ENCODE data around the gene FAM161A.
"Not testable (repeated sequence)": the region's sequence is repeated elsewhere in the genome, so short reads cannot be mapped to it uniquely, and the experiment has no call there.

The FAM161A gene, protein sequence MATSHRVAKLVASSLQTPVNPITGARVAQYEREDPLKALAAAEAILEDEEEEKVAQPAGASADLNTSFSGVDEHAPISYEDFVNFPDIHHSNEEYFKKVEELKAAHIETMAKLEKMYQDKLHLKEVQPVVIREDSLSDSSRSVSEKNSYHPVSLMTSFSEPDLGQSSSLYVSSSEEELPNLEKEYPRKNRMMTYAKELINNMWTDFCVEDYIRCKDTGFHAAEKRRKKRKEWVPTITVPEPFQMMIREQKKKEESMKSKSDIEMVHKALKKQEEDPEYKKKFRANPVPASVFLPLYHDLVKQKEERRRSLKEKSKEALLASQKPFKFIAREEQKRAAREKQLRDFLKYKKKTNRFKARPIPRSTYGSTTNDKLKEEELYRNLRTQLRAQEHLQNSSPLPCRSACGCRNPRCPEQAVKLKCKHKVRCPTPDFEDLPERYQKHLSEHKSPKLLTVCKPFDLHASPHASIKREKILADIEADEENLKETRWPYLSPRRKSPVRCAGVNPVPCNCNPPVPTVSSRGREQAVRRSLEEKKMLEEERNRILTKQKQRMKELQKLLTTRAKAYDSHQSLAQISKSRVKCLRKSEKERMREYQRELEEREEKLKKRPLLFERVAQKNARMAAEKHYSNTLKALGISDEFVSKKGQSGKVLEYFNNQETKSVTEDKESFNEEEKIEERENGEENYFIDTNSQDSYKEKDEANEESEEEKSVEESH

DNA sequence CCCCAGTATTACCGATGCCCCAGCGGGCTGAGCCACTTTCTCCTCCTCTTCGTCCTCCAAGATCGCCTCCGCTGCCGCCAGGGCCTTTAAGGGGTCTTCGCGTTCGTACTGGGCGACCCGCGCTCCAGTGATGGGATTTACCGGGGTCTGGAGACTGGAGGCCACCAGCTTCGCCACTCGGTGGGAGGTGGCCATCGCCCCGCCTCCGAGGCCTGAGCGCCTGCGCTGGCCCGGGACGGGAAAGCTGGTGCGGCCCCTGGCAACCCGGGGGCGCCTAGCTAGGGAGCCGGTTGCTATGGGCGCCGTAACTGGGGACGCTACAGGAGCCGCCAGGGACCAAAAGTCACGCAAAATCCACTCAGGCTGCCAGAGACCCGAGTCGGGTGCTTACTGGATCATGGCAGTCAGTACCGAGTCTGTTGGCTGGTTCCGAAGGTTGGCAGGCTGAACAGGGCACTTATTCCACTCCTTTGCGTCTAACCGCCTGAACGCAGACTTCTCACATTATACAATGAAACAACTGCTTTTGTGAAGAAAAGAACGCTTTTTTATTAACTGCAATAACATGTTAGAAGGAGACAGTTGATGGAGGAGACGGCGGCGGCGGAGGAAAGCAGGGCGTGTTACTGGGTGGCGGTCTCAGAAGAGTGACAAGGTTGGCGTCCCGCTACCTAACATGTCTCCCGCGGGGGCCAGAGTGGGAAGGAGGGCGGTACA lies at the start of gene FAM161A:
FAM161A (minus strand) TSS at position 214 of the 717 bp plus-strand sequence; CDS start at position 195, 19 bp downstream.
- Histone ChIP-seq H3K36me3 (ENCODE audit: control insufficient read depth in 1 of 2, insufficient read depth in 2 of 2, low read length in 2 of 2) (no peaks in the 10 kb centered on the region), H3K9ac (ENCODE audit: low read depth in 1 of 2, low read length in 2 of 2) (peak within 1 kb of the TSS; percentile 58 to 71), H3K4me3 (ENCODE audit: low read depth in 1 of 2, low read length in 2 of 2) (peak within 1 kb of the TSS; percentile 89 to 99), H3K27ac (ENCODE audit: low read depth, low read length) (peak within 1 kb of the TSS; percentile 67), H3K9me3 (ENCODE audit: control insufficient read depth in 1 of 2, low read length in 2 of 2) (no peaks in the 10 kb centered on the region), H3K4me1 (ENCODE audit: control insufficient read depth in 1 of 2, insufficient read depth in 2 of 2, low read length in 2 of 2) (peaks cover 9 to 18% of the 10 kb centered on the region in 2 donors), H3K27me3 (ENCODE audit: control insufficient read depth in 1 of 2, insufficient read depth in 2 of 2, low read length in 2 of 2) (no peaks in the 10 kb centered on the region)

DNA sequence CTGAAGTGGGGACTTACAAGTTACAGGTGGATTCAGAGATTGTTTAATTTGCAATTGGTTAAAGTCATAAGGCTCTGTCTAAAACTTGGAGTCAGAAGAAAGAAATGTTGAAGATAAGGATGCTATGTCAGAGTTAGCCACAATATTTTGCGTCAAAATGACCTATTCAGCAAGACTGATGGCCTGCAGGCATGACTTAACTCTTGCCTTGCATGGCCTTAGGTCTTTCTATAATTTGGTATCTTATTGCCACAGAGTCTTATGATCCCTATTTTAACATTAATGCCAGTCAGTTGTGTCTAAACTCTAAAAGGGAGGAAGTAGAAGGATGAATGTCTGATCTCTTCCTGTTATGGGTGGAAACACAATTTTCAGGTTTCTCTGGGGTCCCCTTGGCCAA lies 46.4 kb upstream of the FAM161A start:
- H3K9me3 ChIP-seq (ENCODE audit: control insufficient read depth in 1 of 2, low read length in 2 of 2), result no peaks in the 10 kb centered on the region
- H3K27me3 ChIP-seq (ENCODE audit: control insufficient read depth in 1 of 2, insufficient read depth in 2 of 2, low read length in 2 of 2), result no peaks in the 10 kb centered on the region
- H3K27ac ChIP-seq (ENCODE audit: low read depth, low read length), result no peak overlapping the region
- no peak overlapping the region for H3K4me3 ChIP-seq (ENCODE audit: low read depth in 1 of 2, low read length in 2 of 2)
- H3K36me3 ChIP-seq (ENCODE audit: control insufficient read depth in 1 of 2, insufficient read depth in 2 of 2, low read length in 2 of 2), result no peaks in the 10 kb centered on the region
- no peak overlapping the region for H3K9ac ChIP-seq (ENCODE audit: low read depth in 1 of 2, low read length in 2 of 2)
- no peaks in the 10 kb centered on the region for H3K4me1 ChIP-seq (ENCODE audit: control insufficient read depth in 1 of 2, insufficient read depth in 2 of 2, low read length in 2 of 2)

DNA sequence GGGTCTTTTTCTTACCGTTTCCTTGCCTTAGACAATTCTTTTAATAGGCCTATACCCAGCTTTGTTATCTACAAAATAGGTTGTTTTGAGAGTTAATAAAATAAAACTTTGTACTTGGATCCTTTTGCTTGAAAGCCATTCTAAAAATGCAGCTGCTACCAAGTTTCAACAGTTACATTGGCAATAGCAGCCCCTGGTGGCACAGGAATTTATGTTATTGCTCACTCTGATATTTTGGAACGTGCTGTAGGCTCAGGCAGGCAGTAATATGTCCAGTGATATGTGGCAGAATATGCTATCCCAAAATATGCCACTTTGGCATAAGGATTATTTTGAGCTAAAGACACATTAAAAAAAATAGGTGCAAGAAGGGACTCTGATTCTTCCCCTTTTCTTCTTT lies 45.0 kb upstream of the FAM161A start:
- Histone ChIP-seq H3K4me3 (ENCODE audit: low read depth in 1 of 2, low read length in 2 of 2) (no peak overlapping the region), H3K9me3 (ENCODE audit: control insufficient read depth in 1 of 2, low read length in 2 of 2) (no peaks in the 10 kb centered on the region), H3K27ac (ENCODE audit: low read depth, low read length) (no peak overlapping the region), H3K27me3 (ENCODE audit: control insufficient read depth in 1 of 2, insufficient read depth in 2 of 2, low read length in 2 of 2) (no peaks in the 10 kb centered on the region), H3K36me3 (ENCODE audit: control insufficient read depth in 1 of 2, insufficient read depth in 2 of 2, low read length in 2 of 2) (no peaks in the 10 kb centered on the region), H3K9ac (ENCODE audit: low read depth in 1 of 2, low read length in 2 of 2) (no peak overlapping the region), H3K4me1 (ENCODE audit: control insufficient read depth in 1 of 2, insufficient read depth in 2 of 2, low read length in 2 of 2) (no peaks in the 10 kb centered on the region)

DNA sequence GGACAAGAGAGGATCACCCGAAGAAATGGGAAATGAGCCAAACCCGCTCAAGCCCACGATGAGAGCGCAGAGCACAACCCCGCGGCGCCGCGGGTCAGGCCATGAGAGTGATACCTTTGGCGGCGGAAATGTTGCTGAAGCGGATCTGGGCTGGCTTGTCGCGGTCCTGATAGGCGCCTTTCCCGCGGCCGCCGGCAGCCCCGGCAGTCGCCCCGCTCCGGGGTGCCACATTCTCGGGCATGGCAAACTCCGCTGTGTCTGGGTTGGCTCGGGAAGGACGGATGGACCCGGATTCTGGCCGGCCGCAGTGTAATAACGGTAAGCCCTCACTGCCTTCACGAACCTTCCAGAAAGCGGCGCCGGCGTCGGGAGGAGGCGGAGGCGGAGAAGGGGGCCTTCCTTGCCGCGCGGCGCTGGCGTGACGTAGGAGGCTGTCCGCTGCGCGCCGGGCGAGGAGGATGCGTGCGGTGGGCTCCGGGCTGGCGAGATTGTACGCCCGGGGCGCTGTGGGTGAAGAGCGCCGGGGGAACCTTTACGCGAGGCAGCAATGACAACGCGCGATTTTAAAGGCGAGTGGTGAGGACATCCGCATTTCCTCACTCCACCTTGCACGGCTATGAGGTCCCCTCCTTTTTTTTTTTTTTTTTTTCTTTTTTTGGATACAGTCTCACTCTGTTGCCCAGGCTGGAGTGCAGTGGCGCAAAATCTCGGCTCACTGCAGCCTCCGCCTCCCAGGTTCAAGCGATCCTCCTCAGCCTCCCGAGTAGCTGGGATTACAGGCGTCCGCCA lies 34.6 kb upstream of the FAM161A start, which contains the start of gene CCT4:
CCT4 (minus strand) TSS at position 390 of the 789 bp plus-strand sequence; CDS start at position 241, 149 bp downstream.
- Histone ChIP-seq H3K4me3 (ENCODE audit: low read depth in 1 of 2, low read length in 2 of 2) (peak within 1 kb of the TSS; percentile 98 to 99), H3K36me3 (ENCODE audit: control insufficient read depth in 1 of 2, insufficient read depth in 2 of 2, low read length in 2 of 2) (peaks cover 7 to 13% of the 10 kb centered on the region in 2 donors), H3K9ac (ENCODE audit: low read depth in 1 of 2, low read length in 2 of 2) (peak within 1 kb of the TSS; percentile 97 to 99), H3K27ac (ENCODE audit: low read depth, low read length) (peak within 1 kb of the TSS; percentile 98), H3K4me1 (ENCODE audit: control insufficient read depth in 1 of 2, insufficient read depth in 2 of 2, low read length in 2 of 2) (peaks cover 8 to 18% of the 10 kb centered on the region in 2 donors), H3K9me3 (ENCODE audit: control insufficient read depth in 1 of 2, low read length in 2 of 2) (no peaks in the 10 kb centered on the region), H3K27me3 (ENCODE audit: control insufficient read depth in 1 of 2, insufficient read depth in 2 of 2, low read length in 2 of 2) (no peaks in the 10 kb centered on the region)

DNA sequence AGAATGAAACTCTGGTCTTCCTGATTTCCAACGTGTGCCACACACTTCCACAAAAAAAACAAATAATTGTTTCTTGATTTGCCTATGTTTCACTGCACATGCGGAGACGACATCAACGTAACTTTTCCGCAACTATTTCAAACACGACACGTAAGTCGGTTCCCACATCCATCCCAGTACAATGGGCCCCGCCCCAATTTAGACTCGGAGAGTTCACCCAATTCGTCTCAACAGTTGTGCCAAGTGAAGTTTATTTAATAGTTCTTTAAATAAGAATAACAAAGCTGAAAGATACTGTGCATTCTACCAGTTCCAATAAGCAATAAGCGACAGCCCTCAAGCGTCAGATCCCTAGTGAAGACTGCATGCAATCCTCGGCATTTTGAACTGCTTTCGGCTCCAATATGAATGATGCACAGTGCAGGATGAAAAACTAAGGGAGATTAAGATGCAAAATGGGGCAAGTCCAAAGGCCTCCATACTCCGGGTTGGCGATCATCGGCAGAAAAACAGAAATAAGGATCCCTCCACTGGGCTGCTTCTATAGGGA lies 33.9 kb upstream of the FAM161A start:
- H3K36me3 ChIP-seq (ENCODE audit: control insufficient read depth in 1 of 2, insufficient read depth in 2 of 2, low read length in 2 of 2), result peaks cover 7 to 20% of the 10 kb centered on the region in 2 donors
- H3K9me3 ChIP-seq (ENCODE audit: control insufficient read depth in 1 of 2, low read length in 2 of 2), result no peaks in the 10 kb centered on the region
- H3K27me3 ChIP-seq (ENCODE audit: control insufficient read depth in 1 of 2, insufficient read depth in 2 of 2, low read length in 2 of 2), result no peaks in the 10 kb centered on the region
- peak overlapping the region; percentile 98 to 99 for H3K4me3 ChIP-seq (ENCODE audit: low read depth in 1 of 2, low read length in 2 of 2)
- H3K9ac ChIP-seq (ENCODE audit: low read depth in 1 of 2, low read length in 2 of 2), result peak overlapping the region; percentile 97 to 99
- H3K27ac ChIP-seq (ENCODE audit: low read depth, low read length), result peak overlapping the region; percentile 98
- H3K4me1 ChIP-seq (ENCODE audit: control insufficient read depth in 1 of 2, insufficient read depth in 2 of 2, low read length in 2 of 2), result peaks cover 8 to 18% of the 10 kb centered on the region in 2 donors

DNA sequence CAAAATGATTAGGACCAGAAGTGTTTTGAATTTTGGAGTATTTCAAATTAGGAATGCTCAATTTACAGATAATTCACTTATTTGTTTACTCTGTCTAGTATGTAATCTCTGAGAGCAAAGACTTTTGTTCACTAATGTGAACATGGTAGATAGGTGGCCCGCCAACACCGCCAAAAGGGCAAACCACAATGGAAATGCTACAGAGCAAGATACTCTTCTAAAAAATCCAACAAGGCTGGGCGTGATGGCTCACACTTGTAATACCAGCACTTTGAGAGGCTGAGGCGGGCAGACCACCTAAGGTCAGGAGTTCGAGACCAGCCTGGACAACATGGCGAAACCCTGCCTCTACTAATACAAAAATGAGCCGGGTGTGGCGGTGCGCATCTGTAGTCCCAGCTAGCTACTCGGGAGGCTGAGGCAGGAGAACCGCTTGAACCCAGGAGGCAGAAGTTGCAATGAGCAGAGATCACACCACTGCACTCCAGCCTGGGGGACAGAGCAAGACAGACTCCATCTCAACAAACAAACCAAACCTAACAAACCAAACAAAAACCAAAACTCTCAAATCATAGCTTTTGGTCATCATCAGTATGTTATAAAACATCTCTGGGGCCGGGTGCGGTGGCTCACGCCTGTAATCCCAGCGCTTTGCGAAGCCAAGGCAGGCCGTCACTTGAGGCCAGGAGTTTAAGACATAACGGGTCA lies 32.2 kb upstream of the FAM161A start:
- H3K27ac ChIP-seq (ENCODE audit: low read depth, low read length), result no peak overlapping the region
- H3K27me3 ChIP-seq (ENCODE audit: control insufficient read depth in 1 of 2, insufficient read depth in 2 of 2, low read length in 2 of 2), result no peaks in the 10 kb centered on the region
- H3K36me3 ChIP-seq (ENCODE audit: control insufficient read depth in 1 of 2, insufficient read depth in 2 of 2, low read length in 2 of 2), result peaks cover 15 to 33% of the 10 kb centered on the region in 2 donors
- H3K4me1 ChIP-seq (ENCODE audit: control insufficient read depth in 1 of 2, insufficient read depth in 2 of 2, low read length in 2 of 2), result peaks cover 8 to 18% of the 10 kb centered on the region in 2 donors
- no peak overlapping the region for H3K4me3 ChIP-seq (ENCODE audit: low read depth in 1 of 2, low read length in 2 of 2)
- no peak overlapping the region for H3K9ac ChIP-seq (ENCODE audit: low read depth in 1 of 2, low read length in 2 of 2)
- no peaks in the 10 kb centered on the region for H3K9me3 ChIP-seq (ENCODE audit: control insufficient read depth in 1 of 2, low read length in 2 of 2)

DNA sequence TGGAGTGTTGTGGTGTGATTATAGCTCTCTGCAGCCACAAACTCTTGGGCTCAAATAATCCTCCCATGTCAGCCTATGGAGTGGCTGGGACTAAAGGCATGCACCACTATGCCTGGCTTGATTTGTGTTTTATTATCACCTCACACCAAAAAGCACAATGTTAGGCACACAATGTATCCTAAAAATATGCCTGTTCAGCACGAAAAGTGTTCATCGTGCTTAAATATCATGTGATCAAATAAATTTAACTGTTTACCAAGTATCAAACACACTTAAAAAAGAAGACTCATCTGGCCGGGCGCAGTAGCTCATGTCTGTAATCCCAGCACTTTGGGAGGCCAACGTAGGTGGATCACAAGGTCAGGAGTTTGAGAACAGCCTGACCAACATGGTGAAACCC lies 29.0 kb upstream of the FAM161A start:
- H3K9me3 ChIP-seq (ENCODE audit: control insufficient read depth in 1 of 2, low read length in 2 of 2), result no peaks in the 10 kb centered on the region
- H3K4me3 ChIP-seq (ENCODE audit: low read depth in 1 of 2, low read length in 2 of 2), result no peak overlapping the region
- no peak overlapping the region for H3K9ac ChIP-seq (ENCODE audit: low read depth in 1 of 2, low read length in 2 of 2)
- peaks cover 26 to 63% of the 10 kb centered on the region in 2 donors for H3K36me3 ChIP-seq (ENCODE audit: control insufficient read depth in 1 of 2, insufficient read depth in 2 of 2, low read length in 2 of 2)
- no peaks in the 10 kb centered on the region for H3K27me3 ChIP-seq (ENCODE audit: control insufficient read depth in 1 of 2, insufficient read depth in 2 of 2, low read length in 2 of 2)
- no peak overlapping the region for H3K27ac ChIP-seq (ENCODE audit: low read depth, low read length)
- H3K4me1 ChIP-seq (ENCODE audit: control insufficient read depth in 1 of 2, insufficient read depth in 2 of 2, low read length in 2 of 2), result peaks cover 8 to 18% of the 10 kb centered on the region in 2 donors

DNA sequence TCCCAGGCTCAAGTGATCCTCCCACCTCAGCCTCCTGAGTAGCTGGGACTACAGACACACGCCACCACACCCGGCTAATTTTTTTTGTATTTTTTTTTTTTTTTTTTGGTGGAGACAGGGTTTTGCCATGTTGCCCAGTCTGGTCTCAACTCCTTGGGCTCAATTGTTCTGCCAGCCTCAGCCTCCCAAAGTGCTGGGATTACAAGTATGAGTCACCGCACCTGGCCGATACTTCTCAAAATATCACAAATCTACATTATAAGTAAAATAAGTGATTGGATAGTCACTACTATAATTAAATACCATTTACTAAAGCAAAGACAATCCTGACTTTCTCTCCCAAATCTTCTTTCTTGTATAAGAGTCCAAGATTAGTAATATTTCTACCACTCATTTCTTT lies 25.5 kb upstream of the FAM161A start:
- not testable (repeated sequence) for H3K27ac ChIP-seq (ENCODE audit: low read depth, low read length); H3K9me3 ChIP-seq (ENCODE audit: control insufficient read depth in 1 of 2, low read length in 2 of 2); H3K4me1 ChIP-seq (ENCODE audit: control insufficient read depth in 1 of 2, insufficient read depth in 2 of 2, low read length in 2 of 2); H3K4me3 ChIP-seq (ENCODE audit: low read depth in 1 of 2, low read length in 2 of 2); H3K27me3 ChIP-seq (ENCODE audit: control insufficient read depth in 1 of 2, insufficient read depth in 2 of 2, low read length in 2 of 2); H3K9ac ChIP-seq (ENCODE audit: low read depth in 1 of 2, low read length in 2 of 2)
- peaks cover 42 to 84% of the 10 kb centered on the region in 2 donors for H3K36me3 ChIP-seq (ENCODE audit: control insufficient read depth in 1 of 2, insufficient read depth in 2 of 2, low read length in 2 of 2)

DNA sequence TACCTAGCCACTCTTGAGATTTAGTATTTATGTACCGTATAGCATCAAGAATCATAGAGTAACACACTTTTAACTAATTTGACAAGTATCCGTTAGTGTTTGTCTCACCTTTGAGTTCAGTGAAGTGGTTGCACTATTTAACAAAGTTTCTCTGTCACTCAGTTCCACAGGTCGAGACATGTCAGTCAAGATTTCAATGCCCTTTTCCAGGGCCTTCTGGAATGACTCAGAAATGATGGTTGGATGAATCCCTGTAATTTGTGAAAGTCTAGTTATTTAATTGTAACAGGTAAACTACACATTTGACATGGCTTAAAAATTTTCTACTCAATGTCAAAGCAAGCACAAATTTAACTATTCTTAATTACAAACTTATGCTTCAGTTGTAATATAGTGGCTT lies 24.9 kb upstream of the FAM161A start:
- H3K36me3 ChIP-seq (ENCODE audit: control insufficient read depth in 1 of 2, insufficient read depth in 2 of 2, low read length in 2 of 2), result peaks cover 43 to 87% of the 10 kb centered on the region in 2 donors
- no peak overlapping the region for H3K27ac ChIP-seq (ENCODE audit: low read depth, low read length)
- no peaks in the 10 kb centered on the region for H3K27me3 ChIP-seq (ENCODE audit: control insufficient read depth in 1 of 2, insufficient read depth in 2 of 2, low read length in 2 of 2)
- H3K9ac ChIP-seq (ENCODE audit: low read depth in 1 of 2, low read length in 2 of 2), result no peak overlapping the region
- H3K4me3 ChIP-seq (ENCODE audit: low read depth in 1 of 2, low read length in 2 of 2), result no peak overlapping the region
- H3K4me1 ChIP-seq (ENCODE audit: control insufficient read depth in 1 of 2, insufficient read depth in 2 of 2, low read length in 2 of 2), result no peaks in the 10 kb centered on the region
- H3K9me3 ChIP-seq (ENCODE audit: control insufficient read depth in 1 of 2, low read length in 2 of 2), result no peaks in the 10 kb centered on the region

Data from duodenal mucosa (tissue), 2 donors.